Posterior cingulate gyrus (tissue), 11 donors: ENCODE results near the gene FOXF2.

Source experiments
- DNase-seq, 10 donors: peaks; one replicate each; pipeline versions ENCODE4 v3.0.0 to v3.0.0-alpha.2; 2020 to 2021; ENCODE audit warnings: mixed read lengths in 3 of 10
- intact Hi-C: fragments of 100-400 bp; cut with DNase I; formaldehyde crosslinking; loops from one replicate; pipeline ENCODE4 v1.15.1; 2023

Gene FOXF2

GRCh38 chr6:1436334-1437306 is 47.2 kb downstream of the FOXF2 start:
- DNase-seq = peak in 2 of 10 donors; percentile 25 to 36
- intact Hi-C loops = loop anchor here (5.0 kb wide), 2 partner anchors 714 to 844 kb away; no protein-coding TSS in a partner anchor

- no peak for DNase-seq
- intact Hi-C loops = loop anchor here (5.0 kb wide), 2 partner anchors 715 to 845 kb away; no protein-coding TSS in a partner anchor
Measured at GRCh38 chr6:1437553-1438406, 48.4 kb downstream of the FOXF2 start.

GRCh38 chr6:1438471-1438881 is 49.1 kb downstream of the FOXF2 start:
- peak in 1 of 10 donors; percentile 76 for DNase-seq
- intact Hi-C loops = loop anchor here (5.0 kb wide), 2 partner anchors 716 to 846 kb away; no protein-coding TSS in a partner anchor

GRCh38 chr6:1439349-1439748 is 50.0 kb downstream of the FOXF2 start:
- intact Hi-C loops = loop anchor here (5.0 kb wide), 2 partner anchors 717 to 847 kb away; no protein-coding TSS in a partner anchor
- no peak for DNase-seq

- no peak for DNase-seq
- intact Hi-C loops = no loop called here
Measured at GRCh38 chr6:1442929-1443328, 53.6 kb downstream of the FOXF2 start.
